Hindlimb muscle (tissue), 1 donor: ENCODE data around the gene DIPK1B. TPM values are rescaled to one million over a fixed set of nuclear protein-coding genes. Genes with fewer than 3 reads are reported as not detected.

ENCODE experiments used
- DNase-seq: peaks from one replicate; pipeline ENCODE4 v3.0.0-alpha.2; 2013
- polyA plus RNA-seq: library from polyadenylated mRNA; unstranded; fragments of 120-200 nt; gene quantifications from one replicate; pipeline ENCODE4 v1.2.1, GENCODE V29; 2013; ENCODE audit not compliant: insufficient read length

The DIPK1B gene
- polyA plus RNA-seq, 1 donor: 20.4 TPM

- no peak for DNase-seq
Observed at GRCh38 chr9:136721339-136722092, 9.1 kb downstream of the DIPK1B start.

- DNase-seq: no peak
Observed at GRCh38 chr9:136722093-136722968, 10.0 kb downstream of the DIPK1B start.

- DNase-seq: no peak
Observed at GRCh38 chr9:136722969-136723356, 10.6 kb downstream of the DIPK1B start.

- no peak for DNase-seq
Observed at GRCh38 chr9:136723362-136723976, 11.1 kb downstream of the DIPK1B start.

GRCh38 chr9:136723989-136724388 is 11.6 kb downstream of the DIPK1B start:
- no peak for DNase-seq

- no peak for DNase-seq
Observed at GRCh38 chr9:136724772-136725171, 12.4 kb downstream of the DIPK1B start.

- DNase-seq: no peak
Observed at GRCh38 chr9:136725612-136726011, 13.2 kb downstream of the DIPK1B start.

- no peak for DNase-seq
Observed at GRCh38 chr9:136726118-136726517, 13.7 kb downstream of the DIPK1B start.

- DNase-seq: no peak
Observed at GRCh38 chr9:136726631-136727191, 14.3 kb downstream of the DIPK1B start.

- DNase-seq: peak; percentile 93
Observed at GRCh38 chr9:136728080-136728547, 15.7 kb downstream of the DIPK1B start.

- no peak for DNase-seq
Observed at GRCh38 chr9:136728548-136729123, 16.3 kb downstream of the DIPK1B start.

- DNase-seq: no peak
Observed at GRCh38 chr9:136729144-136729543, 16.8 kb downstream of the DIPK1B start.

GRCh38 chr9:136729926-136730325 is 17.6 kb downstream of the DIPK1B start:
- DNase-seq: no peak

GRCh38 chr9:136732444-136733178 is 20.2 kb downstream of the DIPK1B start:
- DNase-seq: no peak

- no peak for DNase-seq
Observed at GRCh38 chr9:136733611-136734010, 21.2 kb downstream of the DIPK1B start.

- DNase-seq: no peak
Observed at GRCh38 chr9:136734837-136735496, 22.6 kb downstream of the DIPK1B start.

GRCh38 chr9:136735812-136736480 is 23.6 kb downstream of the DIPK1B start:
- no peak for DNase-seq

- no peak for DNase-seq
Observed at GRCh38 chr9:136738960-136739359, 26.6 kb downstream of the DIPK1B start.

GRCh38 chr9:136739509-136739908 is 27.1 kb downstream of the DIPK1B start:
- DNase-seq: no peak

GRCh38 chr9:136740069-136740468 is 27.7 kb downstream of the DIPK1B start:
- DNase-seq: no peak

- DNase-seq: no peak
Observed at GRCh38 chr9:136740491-136740890, 28.1 kb downstream of the DIPK1B start.
